ENCODE results near the gene ADAM23.

- TF ChIP-seq CTCF (IDR thresholded peaks at IDR 0.05) (no peak), POLR2A (IDR thresholded peaks at IDR 0.05) (no peak)
Measured at GRCh38 chr2:206428783-206429182, 14.5 kb upstream of the ADAM23 start.

Measured in body of pancreas (tissue), 4 donors.